ENCODE results near the gene SLC2A11. TPM values are rescaled to one million over a fixed set of nuclear protein-coding genes. Genes with fewer than 3 reads are reported as not detected.
"Not testable (repeated sequence)": the region's sequence is repeated elsewhere in the genome, so short reads cannot be mapped to it uniquely, and the experiment has no call there.

SLC2A11 gene
- polyA plus RNA-seq, 4 donors, result 3.6 to 17.8 (median 6.0) TPM

DNA sequence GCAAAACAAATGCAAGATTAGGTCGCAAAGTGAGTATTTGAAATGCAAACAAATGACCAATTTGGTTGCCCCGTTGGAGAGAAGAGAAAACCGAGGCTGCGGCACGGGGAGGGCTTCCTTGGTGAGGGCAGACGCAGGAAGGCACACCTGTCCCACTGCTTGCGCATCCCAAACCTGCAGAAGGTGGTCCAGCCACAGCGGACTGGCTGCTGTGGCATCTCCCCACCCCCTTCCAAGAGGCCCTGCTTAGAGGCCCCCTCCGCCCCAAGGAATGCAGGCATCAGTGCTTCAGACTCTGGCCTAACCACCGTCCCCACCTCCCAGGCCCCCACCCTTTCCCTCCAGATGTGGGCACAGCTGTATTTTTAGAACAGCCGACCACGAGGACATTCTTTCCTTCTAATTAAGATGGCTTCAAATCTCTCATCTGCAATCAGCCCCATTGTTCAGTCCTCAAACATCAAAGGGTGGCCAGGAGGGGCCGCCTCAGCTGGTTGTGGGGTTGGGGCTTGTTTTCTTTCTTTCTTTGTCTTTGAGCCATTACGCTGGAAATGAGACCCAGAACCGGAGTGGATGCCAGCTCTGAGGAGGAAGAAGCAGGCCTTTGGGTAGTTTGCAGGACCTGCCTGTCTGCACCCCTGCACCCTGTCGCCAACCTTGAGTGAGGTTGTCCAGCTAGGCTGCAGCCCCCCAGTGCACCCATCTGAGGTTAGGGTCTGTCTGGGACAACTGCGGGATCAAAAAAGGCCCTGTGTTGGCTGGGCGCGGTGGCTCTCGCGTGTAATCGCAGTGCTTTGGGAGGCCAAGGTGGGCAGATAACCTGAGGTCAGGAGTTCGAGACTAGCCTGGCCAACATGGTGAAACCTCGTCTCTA lies 9.4 kb upstream of the SLC2A11 start:
- no peaks in the 10 kb centered on the region for H3K36me3 ChIP-seq (ENCODE audit: control insufficient read depth in 3 of 3, insufficient read depth in 2 of 3, low read depth in 1 of 3, low read length in 3 of 3)
- H3K4me3 ChIP-seq (ENCODE audit: low read depth in 1 of 3, low read length in 3 of 3), result no peak overlapping the region
- peaks cover 0 to 13% (median 0%) of the 10 kb centered on the region in 3 donors for H3K27me3 ChIP-seq (ENCODE audit: control insufficient read depth in 3 of 3, insufficient read depth in 3 of 3, low read length in 3 of 3)
- WGBS, 3 donors, result 79 to 82% (median 82%) methylated on average over 24 of the region's 24 CpGs
- DNase-seq, result no peak
- peaks cover 0 to 30% (median 4%) of the 10 kb centered on the region in 3 donors for H3K4me1 ChIP-seq (ENCODE audit: control insufficient read depth in 3 of 3, insufficient read depth in 2 of 3, low read depth in 1 of 3, low read length in 2 of 3)
- no peak overlapping the region for H3K27ac ChIP-seq (ENCODE audit: low read depth in 1 of 3, low read length in 2 of 3)
- FAIRE-seq, result no peak
- no peaks in the 10 kb centered on the region for H3K9me3 ChIP-seq (ENCODE audit: control insufficient read depth in 2 of 2, insufficient read depth in 1 of 2, low read depth in 1 of 2, low read length in 1 of 2)

GRCh38 chr22:23849009-23850006 lies 8.4 kb upstream of the SLC2A11 start:
- peaks cover 0 to 29% (median 4%) of the 10 kb centered on the region in 3 donors for H3K4me1 ChIP-seq (ENCODE audit: control insufficient read depth in 3 of 3, insufficient read depth in 2 of 3, low read depth in 1 of 3, low read length in 2 of 3)
- DNase-seq (peak; percentile 69 to 94), FAIRE-seq (no peak)
- WGBS, 3 donors, result 24 to 30% (median 26%) methylated on average over 50 to 62 of the region's 62 CpGs
- peaks cover 0 to 13% (median 0%) of the 10 kb centered on the region in 3 donors for H3K27me3 ChIP-seq (ENCODE audit: control insufficient read depth in 3 of 3, insufficient read depth in 3 of 3, low read length in 3 of 3)
- H3K27ac ChIP-seq (ENCODE audit: low read depth in 1 of 3, low read length in 2 of 3), result no peak overlapping the region
- no peaks in the 10 kb centered on the region for H3K36me3 ChIP-seq (ENCODE audit: control insufficient read depth in 3 of 3, insufficient read depth in 2 of 3, low read depth in 1 of 3, low read length in 3 of 3)
- peak overlapping the region in 2 of 3 donors; percentile 11 to 27 for H3K4me3 ChIP-seq (ENCODE audit: low read depth in 1 of 3, low read length in 3 of 3)
- H3K9me3 ChIP-seq (ENCODE audit: control insufficient read depth in 2 of 2, insufficient read depth in 1 of 2, low read depth in 1 of 2, low read length in 1 of 2), result no peaks in the 10 kb centered on the region

GRCh38 chr22:23850136-23850611 lies 7.5 kb upstream of the SLC2A11 start:
- H3K4me3 ChIP-seq (ENCODE audit: low read depth in 1 of 3, low read length in 3 of 3), result no peak overlapping the region
- DNase-seq (peak; percentile 31 to 43), FAIRE-seq (no peak)
- H3K27me3 ChIP-seq (ENCODE audit: control insufficient read depth in 3 of 3, insufficient read depth in 3 of 3, low read length in 3 of 3), result peaks cover 0 to 13% (median 0%) of the 10 kb centered on the region in 3 donors
- 19 to 67% (median 30%) methylated on average over 16 of the region's 16 CpGs for WGBS, 3 donors
- H3K9me3 ChIP-seq (ENCODE audit: control insufficient read depth in 2 of 2, insufficient read depth in 1 of 2, low read depth in 1 of 2, low read length in 1 of 2), result no peaks in the 10 kb centered on the region
- H3K36me3 ChIP-seq (ENCODE audit: control insufficient read depth in 3 of 3, insufficient read depth in 2 of 3, low read depth in 1 of 3, low read length in 3 of 3), result no peaks in the 10 kb centered on the region
- peaks cover 0 to 23% (median 0%) of the 10 kb centered on the region in 3 donors for H3K4me1 ChIP-seq (ENCODE audit: control insufficient read depth in 3 of 3, insufficient read depth in 2 of 3, low read depth in 1 of 3, low read length in 2 of 3)
- no peak overlapping the region for H3K27ac ChIP-seq (ENCODE audit: low read depth in 1 of 3, low read length in 2 of 3)

GRCh38 chr22:23856721-23857605 lies 712 bp upstream of the SLC2A11 start:
- H3K27ac ChIP-seq (ENCODE audit: low read depth in 1 of 3, low read length in 2 of 3), result peak overlapping the region; percentile 6 to 93 (median 81)
- peaks cover 0 to 3% (median 0%) of the 10 kb centered on the region in 3 donors for H3K27me3 ChIP-seq (ENCODE audit: control insufficient read depth in 3 of 3, insufficient read depth in 3 of 3, low read length in 3 of 3)
- FAIRE-seq, result no peak
- peak overlapping the region; percentile 61 to 85 (median 65) for H3K4me3 ChIP-seq (ENCODE audit: low read depth in 1 of 3, low read length in 3 of 3)
- DNase-seq, result peak; percentile 31 to 77
- 1 to 3% (median 2%) methylated on average over 48 to 58 of the region's 58 CpGs for WGBS, 3 donors
- no peaks in the 10 kb centered on the region for H3K9me3 ChIP-seq (ENCODE audit: control insufficient read depth in 2 of 2, insufficient read depth in 1 of 2, low read depth in 1 of 2, low read length in 1 of 2)
- peaks cover 0 to 1% (median 0%) of the 10 kb centered on the region in 3 donors for H3K36me3 ChIP-seq (ENCODE audit: control insufficient read depth in 3 of 3, insufficient read depth in 2 of 3, low read depth in 1 of 3, low read length in 3 of 3)
- H3K4me1 ChIP-seq (ENCODE audit: control insufficient read depth in 3 of 3, insufficient read depth in 2 of 3, low read depth in 1 of 3, low read length in 2 of 3), result peaks cover 0 to 9% (median 2%) of the 10 kb centered on the region in 3 donors

DNA sequence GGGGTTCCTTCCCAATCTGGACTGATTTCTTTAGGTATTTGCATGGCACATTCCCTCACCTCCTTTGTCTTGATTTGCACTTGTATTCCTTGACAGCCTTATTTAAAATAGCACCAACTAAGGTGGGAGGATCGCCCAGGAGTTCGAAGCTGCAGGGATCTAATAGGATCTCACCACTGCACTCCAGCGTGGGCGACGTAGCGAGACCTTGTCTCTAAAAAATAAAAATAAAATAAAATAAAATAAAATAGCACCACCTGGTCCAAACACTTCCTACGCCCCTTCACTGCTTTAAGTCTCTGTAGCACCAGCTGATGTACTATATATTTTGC lies 775 bp downstream of the SLC2A11 start:
- peaks cover 0 to 9% (median 0%) of the 10 kb centered on the region in 3 donors for H3K36me3 ChIP-seq (ENCODE audit: control insufficient read depth in 3 of 3, insufficient read depth in 2 of 3, low read depth in 1 of 3, low read length in 3 of 3)
- DNase-seq, result no peak
- peaks cover 0 to 9% (median 2%) of the 10 kb centered on the region in 3 donors for H3K4me1 ChIP-seq (ENCODE audit: control insufficient read depth in 3 of 3, insufficient read depth in 2 of 3, low read depth in 1 of 3, low read length in 2 of 3)
- 30 to 64% (median 48%) methylated on average over 7 of the region's 7 CpGs for WGBS, 3 donors
- H3K9me3 ChIP-seq (ENCODE audit: control insufficient read depth in 2 of 2, insufficient read depth in 1 of 2, low read depth in 1 of 2, low read length in 1 of 2), result no peaks in the 10 kb centered on the region
- H3K27ac ChIP-seq (ENCODE audit: low read depth in 1 of 3, low read length in 2 of 3), result peak overlapping the region in 2 of 3 donors; percentile 81 to 93
- no peaks in the 10 kb centered on the region for H3K27me3 ChIP-seq (ENCODE audit: control insufficient read depth in 3 of 3, insufficient read depth in 3 of 3, low read length in 3 of 3)
- H3K4me3 ChIP-seq (ENCODE audit: low read depth in 1 of 3, low read length in 3 of 3), result peak overlapping the region in 2 of 3 donors; percentile 65 to 85
- FAIRE-seq, result no peak

- FAIRE-seq, result no peak
- H3K9me3 ChIP-seq (ENCODE audit: control insufficient read depth in 2 of 2, insufficient read depth in 1 of 2, low read depth in 1 of 2, low read length in 1 of 2), result no peaks in the 10 kb centered on the region
- H3K4me1 ChIP-seq (ENCODE audit: control insufficient read depth in 3 of 3, insufficient read depth in 2 of 3, low read depth in 1 of 3, low read length in 2 of 3), result peaks cover 0 to 9% (median 2%) of the 10 kb centered on the region in 3 donors
- H3K27me3 ChIP-seq (ENCODE audit: control insufficient read depth in 3 of 3, insufficient read depth in 3 of 3, low read length in 3 of 3), result no peaks in the 10 kb centered on the region
- no peak overlapping the region for H3K4me3 ChIP-seq (ENCODE audit: low read depth in 1 of 3, low read length in 3 of 3)
- no peak overlapping the region for H3K27ac ChIP-seq (ENCODE audit: low read depth in 1 of 3, low read length in 2 of 3)
- H3K36me3 ChIP-seq (ENCODE audit: control insufficient read depth in 3 of 3, insufficient read depth in 2 of 3, low read depth in 1 of 3, low read length in 3 of 3), result peaks cover 0 to 14% (median 0%) of the 10 kb centered on the region in 3 donors
- 93 to 99% (median 96%) methylated on average over 4 of the region's 4 CpGs for WGBS, 3 donors
- DNase-seq, result no peak
These were observed 1.5 kb downstream of the SLC2A11 start for GRCh38 chr22:23859201-23859600.

DNA sequence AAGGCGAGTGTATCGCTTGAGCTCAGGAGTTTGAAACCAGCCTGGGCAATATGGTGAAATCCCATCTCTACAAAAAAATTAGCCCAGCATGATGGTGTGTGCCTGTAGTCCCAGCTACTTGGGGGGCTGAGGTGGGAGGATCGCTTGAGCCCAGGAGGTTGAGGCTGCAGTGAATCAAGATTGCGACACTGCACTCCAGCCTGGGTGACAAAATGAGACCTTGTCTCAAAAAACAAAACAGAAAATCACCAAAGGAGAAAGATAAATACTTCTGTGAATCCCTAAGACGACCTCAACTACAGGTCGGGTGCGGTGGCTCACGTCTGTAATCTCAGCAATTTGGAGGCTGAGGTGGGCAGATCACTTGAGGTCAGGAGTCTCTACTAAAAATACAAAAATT lies 2.5 kb downstream of the SLC2A11 start:
- not testable (repeated sequence) for FAIRE-seq; H3K9me3 ChIP-seq (ENCODE audit: control insufficient read depth in 2 of 2, insufficient read depth in 1 of 2, low read depth in 1 of 2, low read length in 1 of 2); H3K27me3 ChIP-seq (ENCODE audit: control insufficient read depth in 3 of 3, insufficient read depth in 3 of 3, low read length in 3 of 3); H3K4me1 ChIP-seq (ENCODE audit: control insufficient read depth in 3 of 3, insufficient read depth in 2 of 3, low read depth in 1 of 3, low read length in 2 of 3); H3K4me3 ChIP-seq (ENCODE audit: low read depth in 1 of 3, low read length in 3 of 3); H3K27ac ChIP-seq (ENCODE audit: low read depth in 1 of 3, low read length in 2 of 3); DNase-seq
- peaks cover 0 to 17% (median 0%) of the 10 kb centered on the region in 3 donors for H3K36me3 ChIP-seq (ENCODE audit: control insufficient read depth in 3 of 3, insufficient read depth in 2 of 3, low read depth in 1 of 3, low read length in 3 of 3)
- 92 to 97% (median 92%) methylated on average over 8 of the region's 8 CpGs for WGBS, 3 donors

All from small intestine (tissue), 7 donors.